ENCODE measurements around the gene PLA2G4C.

PLA2G4C gene

GRCh38 chr19:48053856-48054255, 56.8 kb downstream of the PLA2G4C start:
- DNase-seq (ENCODE audit: low read depth) = no peak

- no peak for DNase-seq (ENCODE audit: low read depth)
These were observed 57.5 kb downstream of the PLA2G4C start for GRCh38 chr19:48053076-48053475.

DNA sequence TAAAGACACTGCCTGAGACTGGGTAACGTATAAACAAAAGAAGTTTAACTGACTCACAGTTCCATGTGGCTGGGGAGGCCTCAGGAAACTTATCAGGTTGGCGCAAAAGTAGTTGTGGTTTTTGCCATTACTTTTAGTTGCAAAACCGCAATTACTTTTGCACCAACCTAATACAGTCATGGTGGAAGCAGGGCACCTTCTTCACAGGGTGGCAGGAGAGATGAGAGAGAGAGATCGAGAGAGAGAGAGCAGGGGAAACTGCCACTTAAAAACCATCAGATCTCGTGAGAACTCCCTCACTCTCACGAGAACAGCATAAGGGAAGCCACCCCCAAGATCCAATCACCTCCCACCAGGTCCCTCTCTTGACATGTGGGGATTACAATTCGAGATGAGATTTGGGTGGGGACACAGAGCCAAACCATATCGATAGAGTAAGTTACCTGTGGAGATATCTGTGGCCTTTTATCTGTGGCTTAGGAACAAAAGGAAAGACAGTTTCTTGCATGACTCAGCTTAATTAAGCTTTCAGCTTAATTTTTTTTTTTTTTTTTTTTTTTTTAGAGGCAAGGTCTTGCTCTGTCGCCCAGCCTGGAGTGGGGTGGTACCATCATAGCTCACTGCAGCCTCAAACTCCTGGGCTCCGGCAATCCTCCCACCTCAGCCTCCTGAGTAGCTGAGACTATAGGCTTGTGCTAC, 59.1 kb downstream of the PLA2G4C start:
- DNase-seq (ENCODE audit: low read depth) = no peak

- no peak for DNase-seq (ENCODE audit: low read depth)
These were observed 66.1 kb downstream of the PLA2G4C start for GRCh38 chr19:48044561-48044960.

- no peak for DNase-seq (ENCODE audit: low read depth)
These were observed 66.8 kb downstream of the PLA2G4C start, which contains the start of gene CABP5 for GRCh38 chr19:48043675-48044258. CABP5 (minus strand) TSS chr19:48044079; CDS start chr19:48043922, 157 bp downstream.

GRCh38 chr19:48041877-48042580, 68.6 kb downstream of the PLA2G4C start:
- DNase-seq (ENCODE audit: low read depth) = no peak

DNA sequence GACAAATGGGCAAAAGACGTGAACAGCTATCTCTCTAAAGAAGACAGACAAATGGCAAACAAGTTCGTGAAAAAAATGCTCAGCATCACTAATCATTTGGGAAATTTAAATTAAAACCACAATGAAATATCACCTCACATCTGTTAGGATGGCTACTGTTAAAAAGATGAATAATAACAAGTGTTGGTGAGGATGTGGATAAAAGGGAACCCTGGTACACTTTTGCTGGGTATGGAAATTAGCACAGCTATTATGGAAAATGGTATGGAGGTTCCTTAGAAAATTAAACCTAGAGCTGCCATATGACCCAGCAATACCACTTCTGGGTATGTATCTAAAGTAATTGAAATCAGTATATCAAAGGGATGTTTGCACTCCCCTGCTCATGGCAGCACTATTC, 73.9 kb downstream of the PLA2G4C start:
- DNase-seq (ENCODE audit: low read depth) = no peak

GRCh38 chr19:48033604-48034003, 77.0 kb downstream of the PLA2G4C start:
- no peak for DNase-seq (ENCODE audit: low read depth)

DNA sequence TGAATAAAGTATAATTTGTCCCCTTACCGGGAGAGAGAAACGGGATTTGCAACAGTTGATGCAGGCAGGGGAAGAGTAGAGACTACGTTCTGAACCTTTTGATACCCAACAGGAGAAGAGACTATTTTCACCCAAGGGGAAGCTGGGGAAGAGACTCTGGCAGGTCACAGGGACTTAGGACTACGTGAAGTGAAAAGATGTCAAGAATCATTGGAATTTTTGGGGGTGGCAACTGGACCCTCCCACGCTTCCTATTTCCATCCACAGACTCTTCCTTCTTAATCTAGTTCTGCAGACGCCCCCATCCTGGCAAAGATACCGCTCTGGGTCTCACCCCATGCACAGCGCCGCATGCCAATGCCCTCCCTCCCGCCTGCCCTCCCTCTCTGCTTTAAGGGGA, 80.5 kb downstream of the PLA2G4C start:
- DNase-seq (ENCODE audit: low read depth) = no peak

- DNase-seq (ENCODE audit: low read depth) = no peak
These were observed 81.2 kb downstream of the PLA2G4C start for GRCh38 chr19:48029431-48029830.

DNA sequence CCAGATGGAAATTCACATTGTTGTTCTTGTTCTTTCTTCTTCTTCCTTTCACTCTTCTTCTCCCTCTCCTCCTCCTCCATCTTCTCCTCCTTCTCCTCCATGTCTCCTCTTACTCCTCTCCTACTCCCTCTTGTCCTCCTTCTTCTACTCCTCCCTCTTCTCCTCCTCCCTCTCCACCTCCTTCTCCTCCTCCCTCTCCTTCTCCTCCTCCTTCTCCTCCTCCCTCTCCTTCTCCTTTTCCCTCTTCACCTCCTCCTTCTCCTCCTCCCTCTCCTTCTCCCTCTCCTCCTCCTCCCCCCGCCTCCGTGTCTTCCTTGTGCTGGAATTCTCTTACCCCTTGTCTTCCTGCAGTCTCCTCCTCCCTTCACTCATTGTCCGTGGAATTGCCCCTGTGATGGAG, 85.1 kb downstream of the PLA2G4C start:
- DNase-seq (ENCODE audit: low read depth) = no peak

- no peak for DNase-seq (ENCODE audit: low read depth)
These were observed 87.1 kb downstream of the PLA2G4C start for GRCh38 chr19:48023518-48023917.

DNA sequence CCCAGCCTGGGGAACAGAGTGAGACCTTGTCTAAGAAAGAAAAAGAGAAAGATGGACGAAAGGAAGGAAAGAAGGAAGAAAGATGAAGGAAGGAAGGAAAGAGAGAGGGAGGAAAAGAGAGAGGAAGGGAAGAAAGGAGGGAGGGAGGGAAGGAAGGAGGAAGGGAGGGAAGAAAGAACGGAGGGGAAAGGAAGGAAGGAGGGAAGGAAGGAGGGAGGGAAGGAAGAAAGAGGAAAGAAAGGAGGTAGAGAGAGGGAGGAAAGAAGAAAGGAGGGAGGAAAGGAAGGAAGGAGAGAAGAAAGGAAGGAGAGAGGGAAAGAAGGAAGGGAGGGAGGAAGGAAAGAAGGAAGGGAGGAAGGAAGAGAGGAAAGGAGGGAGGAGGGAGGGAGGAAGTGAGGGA, 87.6 kb downstream of the PLA2G4C start:
- DNase-seq (ENCODE audit: low read depth) = no peak

GRCh38 chr19:48020686-48021085, 89.9 kb downstream of the PLA2G4C start:
- no peak for DNase-seq (ENCODE audit: low read depth)

DNA sequence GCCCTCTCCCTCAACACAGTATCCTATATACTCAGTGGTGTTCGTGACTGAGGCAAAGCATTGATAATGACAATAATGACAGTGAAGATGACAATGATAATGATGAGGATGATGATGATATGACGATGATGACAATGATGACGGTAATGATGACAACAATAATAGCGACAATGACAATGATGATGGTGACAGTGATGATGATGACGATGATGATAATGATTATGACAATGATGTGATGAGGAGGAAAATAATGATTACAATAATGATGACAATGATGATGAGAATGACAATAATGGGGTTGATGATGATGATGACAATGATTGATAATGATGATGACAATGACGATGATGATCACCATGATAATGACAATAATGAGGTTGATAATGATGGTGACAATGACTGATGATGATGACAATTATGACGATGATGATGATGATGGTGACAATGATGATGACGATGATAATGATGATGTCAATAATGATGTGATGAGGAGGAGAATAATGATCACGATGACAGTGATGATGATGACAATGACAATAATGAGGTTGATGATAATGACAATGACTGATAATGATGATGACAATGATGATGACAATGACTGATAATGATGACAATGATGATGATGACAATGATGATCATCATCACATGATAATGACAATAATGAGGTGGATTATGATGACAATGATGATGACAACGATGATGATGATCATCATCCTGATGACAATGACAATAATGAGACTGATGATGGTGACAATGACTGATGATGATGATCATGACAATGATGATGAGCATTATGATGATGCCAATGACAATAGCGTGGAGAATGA, 99.5 kb downstream of the PLA2G4C start:
- no peak for DNase-seq (ENCODE audit: low read depth)

GRCh38 chr19:48006762-48007161, 103.9 kb downstream of the PLA2G4C start:
- DNase-seq (ENCODE audit: low read depth) = no peak

DNA sequence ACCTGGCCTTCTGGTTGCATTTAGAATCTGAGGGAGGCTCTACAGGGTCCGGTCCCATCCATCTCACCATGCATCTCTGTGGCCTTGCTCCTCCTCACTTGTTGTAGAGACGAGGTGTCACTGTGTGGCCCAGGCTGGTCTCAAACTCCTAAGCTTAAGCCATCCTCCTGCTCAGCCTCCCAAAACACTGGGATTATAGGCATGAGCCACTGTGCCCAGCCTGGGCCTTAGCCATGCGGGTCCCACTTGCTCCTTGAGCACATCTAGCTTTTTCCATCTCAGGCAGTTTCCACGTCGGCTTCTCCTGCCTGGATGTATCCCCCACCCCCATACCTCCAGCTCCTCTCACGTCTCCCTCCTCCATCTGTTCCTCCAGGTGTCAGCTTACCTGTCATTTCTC, 106.4 kb downstream of the PLA2G4C start:
- no peak for DNase-seq (ENCODE audit: low read depth)

DNA sequence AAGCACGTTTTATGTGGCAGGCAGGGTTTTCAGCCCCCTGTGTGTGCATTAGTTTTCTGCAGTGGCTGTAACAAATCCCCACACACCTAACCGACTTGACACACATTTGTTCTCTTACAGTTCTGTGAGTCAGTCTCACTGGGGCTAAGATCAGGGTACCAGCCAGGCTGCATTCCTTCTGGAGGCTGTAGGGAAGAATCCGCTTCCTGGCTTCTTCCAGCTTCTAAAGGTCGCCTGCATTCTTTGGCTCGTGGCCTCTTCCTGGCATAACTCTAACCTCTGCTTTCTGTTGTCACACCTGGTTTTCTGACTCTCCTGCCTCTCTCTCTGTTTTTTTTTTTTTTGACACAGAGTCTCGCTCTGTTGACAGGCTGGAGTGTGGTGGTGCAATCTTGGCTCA, 109.8 kb downstream of the PLA2G4C start:
- no peak for DNase-seq (ENCODE audit: low read depth)

DNA sequence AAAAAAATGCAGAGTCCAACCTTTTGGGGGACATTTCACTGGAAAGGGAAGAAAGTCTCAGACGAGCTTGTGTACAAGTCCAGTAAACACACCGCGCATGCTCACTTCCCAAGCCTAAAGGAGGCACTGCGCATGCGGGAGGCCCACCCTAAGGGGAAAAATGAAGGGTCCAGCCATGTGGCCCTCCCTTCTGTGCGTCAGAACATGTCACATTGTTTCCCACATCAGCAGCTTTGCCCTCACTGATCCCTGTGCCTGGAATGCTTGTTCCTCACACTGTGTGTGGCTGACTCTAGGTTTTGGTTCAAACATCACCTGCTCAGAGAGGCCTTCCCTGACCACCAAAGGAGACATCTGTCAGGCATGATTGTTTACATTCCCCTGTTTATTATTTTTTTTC, 111.8 kb downstream of the PLA2G4C start:
- DNase-seq (ENCODE audit: low read depth) = no peak
